IMR-90 (cell line): ENCODE results near the gene GPER1.

Experiments
- BHLHE40 ChIP-seq: fragments of 150-350 bp; IDR thresholded peaks from 2 replicates; pipeline ENCODE4 v1.6.1; 2016; ENCODE audit warnings: mild to moderate bottlenecking, low read depth, low read length
- FOS ChIP-seq: fragments of 150-350 bp; IDR thresholded peaks from 2 replicates; pipeline ENCODE4 v1.6.1; 2016; ENCODE audit warnings: low read depth, low read length
- POLR2A ChIP-seq: IDR thresholded peaks from 2 replicates; pipeline ENCODE4 v1.6.1; 2012; ENCODE audit warnings: mild to moderate bottlenecking, low read depth, low read length
- RAD21 ChIP-seq: IDR thresholded peaks from 2 replicates; pipeline ENCODE4 v1.6.1; 2012; ENCODE audit warnings: low read length, improper control_type of control experiment
- TF ChIP-seq, protein P1 (sequence below): conservative IDR thresholded peaks from 2 replicates; pipeline ENCODE4 v1.5.1; 2012; ENCODE audit warnings: mild to moderate bottlenecking, low read depth, low read length, improper control_type of control experiment

DNA sequence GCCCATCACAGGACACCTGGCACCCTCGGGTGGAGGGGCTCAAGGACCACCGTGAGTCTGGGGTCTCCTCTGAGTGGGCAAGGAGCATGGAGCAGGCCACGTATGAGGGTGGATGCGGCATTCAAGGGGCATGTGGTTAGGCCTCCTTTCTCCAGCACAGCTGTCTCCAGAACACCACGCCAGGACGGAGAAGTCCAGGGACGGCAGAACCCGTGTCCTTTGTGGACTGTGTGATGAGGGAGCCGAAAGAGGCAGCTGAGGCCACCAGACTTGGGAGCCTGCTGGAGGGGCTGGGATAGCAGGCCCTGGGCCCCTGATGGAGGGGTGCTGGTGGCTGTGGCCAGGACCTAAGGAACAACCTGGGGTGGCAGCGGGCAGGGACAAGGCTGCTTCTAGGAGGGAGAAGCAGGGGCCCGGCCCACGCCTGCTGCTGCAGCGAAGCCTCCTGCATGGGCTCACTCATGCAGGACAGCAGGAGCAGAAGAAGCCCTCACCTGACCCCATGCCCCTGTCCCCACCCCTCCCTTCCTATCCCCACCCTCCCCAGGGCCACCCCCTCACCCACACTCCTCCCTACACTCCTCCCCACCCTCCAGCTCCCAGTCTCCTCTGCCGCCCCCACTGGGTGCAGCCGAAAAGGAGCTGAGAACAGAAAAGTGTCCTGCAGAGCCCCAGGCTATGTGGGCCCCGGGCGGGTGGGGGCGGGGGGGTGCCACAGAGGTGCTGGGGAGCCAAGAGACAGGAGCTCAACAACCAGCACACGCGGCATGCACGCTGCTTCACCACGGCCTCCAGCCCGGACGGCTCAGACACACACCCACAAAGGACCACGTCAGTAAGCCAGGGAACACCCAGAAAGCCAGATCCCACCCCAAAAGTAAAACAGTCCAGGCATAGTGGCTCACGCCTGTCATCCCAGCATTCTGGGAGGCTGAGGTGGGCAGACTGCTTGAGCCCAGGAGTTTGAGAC, 42.4 kb downstream of the GPER1 start:
- TF ChIP-seq, protein P1, sequence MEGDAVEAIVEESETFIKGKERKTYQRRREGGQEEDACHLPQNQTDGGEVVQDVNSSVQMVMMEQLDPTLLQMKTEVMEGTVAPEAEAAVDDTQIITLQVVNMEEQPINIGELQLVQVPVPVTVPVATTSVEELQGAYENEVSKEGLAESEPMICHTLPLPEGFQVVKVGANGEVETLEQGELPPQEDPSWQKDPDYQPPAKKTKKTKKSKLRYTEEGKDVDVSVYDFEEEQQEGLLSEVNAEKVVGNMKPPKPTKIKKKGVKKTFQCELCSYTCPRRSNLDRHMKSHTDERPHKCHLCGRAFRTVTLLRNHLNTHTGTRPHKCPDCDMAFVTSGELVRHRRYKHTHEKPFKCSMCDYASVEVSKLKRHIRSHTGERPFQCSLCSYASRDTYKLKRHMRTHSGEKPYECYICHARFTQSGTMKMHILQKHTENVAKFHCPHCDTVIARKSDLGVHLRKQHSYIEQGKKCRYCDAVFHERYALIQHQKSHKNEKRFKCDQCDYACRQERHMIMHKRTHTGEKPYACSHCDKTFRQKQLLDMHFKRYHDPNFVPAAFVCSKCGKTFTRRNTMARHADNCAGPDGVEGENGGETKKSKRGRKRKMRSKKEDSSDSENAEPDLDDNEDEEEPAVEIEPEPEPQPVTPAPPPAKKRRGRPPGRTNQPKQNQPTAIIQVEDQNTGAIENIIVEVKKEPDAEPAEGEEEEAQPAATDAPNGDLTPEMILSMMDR = no peak
- TF ChIP-seq RAD21 = no peak
- no peak for TF ChIP-seq POLR2A
- TF ChIP-seq BHLHE40 = no peak
- no peak for TF ChIP-seq FOS
